ELF-1 (cell line): ENCODE measurements around the gene TMEM221.
"Not testable (repeated sequence)": the region's sequence is repeated elsewhere in the genome, so short reads cannot be mapped to it uniquely, and the experiment has no call there.

Experiments used
- DNase-seq: peaks from one replicate; pipeline ENCODE4 v3.0.0-alpha.2; 2016; ENCODE audit warnings: low read depth, low spot score

Gene TMEM221

DNA sequence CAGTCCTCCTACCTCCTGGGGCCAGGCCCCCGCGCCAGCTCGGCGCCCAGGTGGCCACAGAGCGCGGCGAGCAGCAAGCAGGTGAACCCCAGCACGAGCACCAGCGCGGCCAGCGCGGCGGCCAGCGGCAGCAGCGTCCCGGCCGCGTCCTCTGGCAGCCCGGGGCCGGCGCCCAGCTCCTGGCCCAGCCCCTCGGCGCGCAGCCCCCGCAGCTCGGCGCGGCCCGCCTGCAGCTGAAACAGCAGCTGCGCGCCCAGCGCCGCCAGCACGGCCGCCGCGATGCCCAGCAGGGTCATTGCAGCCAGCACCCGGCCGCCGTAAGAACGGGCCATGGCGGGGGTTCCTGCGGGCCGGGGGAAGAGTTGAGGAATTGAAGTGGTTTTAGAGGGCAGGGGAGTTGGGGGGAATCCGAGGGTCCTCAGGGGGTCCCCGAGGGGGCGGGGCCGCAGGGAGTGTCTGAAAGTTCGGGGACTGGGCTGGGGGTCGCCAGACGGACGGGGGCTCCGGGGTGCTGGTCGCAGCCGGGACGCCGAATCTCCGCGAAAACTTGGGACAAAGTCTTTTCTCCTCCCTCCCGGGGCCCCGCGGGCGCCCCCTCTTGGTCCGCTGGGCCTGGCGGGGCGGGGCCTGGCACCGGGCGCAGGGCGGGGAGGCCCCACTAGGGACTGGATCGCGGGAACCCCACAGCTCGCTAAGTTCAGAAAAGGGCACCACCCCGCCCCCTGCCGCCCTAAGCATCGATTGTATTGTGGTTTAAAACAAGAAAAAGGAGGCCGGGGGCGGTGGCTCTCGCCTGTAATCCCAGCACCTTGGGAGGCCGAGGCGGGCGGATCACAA, at the start of gene TMEM221:
Gene TMEM221 (minus strand): TSS at position 538 of the 837 bp plus-strand sequence. CDS start 206 bp downstream, at position 332.
- DNase-seq, result peak; percentile 38

DNA sequence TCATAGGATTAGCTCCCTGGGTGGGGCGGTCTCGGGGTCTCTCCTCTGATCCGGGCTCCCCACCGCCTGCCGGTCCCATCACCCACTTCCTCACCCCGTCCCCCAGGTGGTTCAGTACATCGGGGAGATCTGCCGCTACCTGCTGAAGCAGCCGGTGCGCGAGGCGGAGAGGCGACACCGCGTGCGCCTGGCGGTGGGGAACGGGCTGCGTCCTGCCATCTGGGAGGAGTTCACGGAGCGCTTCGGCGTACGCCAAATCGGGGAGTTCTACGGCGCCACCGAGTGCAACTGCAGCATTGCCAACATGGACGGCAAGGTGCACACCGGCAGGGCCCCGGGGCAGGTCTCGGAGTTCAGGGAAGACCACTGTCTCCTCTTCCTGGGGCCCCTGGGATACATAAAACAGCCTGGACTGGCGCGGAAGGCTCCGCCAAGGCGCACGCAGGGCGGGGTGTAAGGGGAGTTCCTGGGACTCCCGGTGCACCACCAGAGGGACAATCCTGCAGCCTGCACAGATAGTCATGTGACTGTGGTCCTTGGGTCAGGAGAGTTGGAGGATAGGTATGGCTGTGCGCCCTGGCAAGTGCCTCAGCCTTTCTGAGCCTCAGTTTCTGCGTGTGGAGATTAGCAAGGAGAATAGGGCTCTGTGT, 48.8 kb upstream of the TMEM221 start:
- DNase-seq, result peak; percentile 63

DNA sequence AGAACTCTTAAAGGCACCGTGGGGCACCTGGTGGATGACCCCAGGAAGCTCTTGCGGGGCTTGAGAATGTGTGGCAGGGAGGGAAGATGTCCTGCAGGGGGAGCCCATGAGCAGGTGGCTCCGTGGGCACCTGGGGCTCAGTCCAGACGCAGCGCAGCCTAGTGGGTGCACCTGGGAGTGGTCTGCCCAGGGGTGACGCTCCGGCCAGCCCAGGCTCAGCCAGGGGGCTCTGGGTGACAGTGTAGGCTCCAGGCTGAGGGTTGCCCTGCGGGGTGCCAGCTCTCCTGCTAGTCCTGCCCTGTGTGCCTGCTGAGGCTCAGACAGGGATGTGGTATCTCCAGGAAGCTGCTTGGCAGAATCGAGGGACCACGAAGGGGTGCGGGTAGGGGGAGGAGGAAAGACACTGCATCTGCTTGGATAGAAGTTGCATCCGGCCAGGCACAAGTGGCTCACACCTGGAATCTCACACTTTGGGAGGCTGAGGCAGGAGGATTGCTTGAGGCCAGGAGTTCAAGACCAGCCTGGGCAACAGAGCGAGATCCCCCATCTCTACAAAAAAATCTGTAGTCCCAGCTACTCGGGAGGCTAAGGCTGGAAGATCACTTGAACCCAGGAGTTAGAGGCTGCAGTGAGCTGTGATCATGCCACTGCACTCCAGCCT, 48.0 kb upstream of the TMEM221 start:
- DNase-seq, result peak; percentile 94

DNA sequence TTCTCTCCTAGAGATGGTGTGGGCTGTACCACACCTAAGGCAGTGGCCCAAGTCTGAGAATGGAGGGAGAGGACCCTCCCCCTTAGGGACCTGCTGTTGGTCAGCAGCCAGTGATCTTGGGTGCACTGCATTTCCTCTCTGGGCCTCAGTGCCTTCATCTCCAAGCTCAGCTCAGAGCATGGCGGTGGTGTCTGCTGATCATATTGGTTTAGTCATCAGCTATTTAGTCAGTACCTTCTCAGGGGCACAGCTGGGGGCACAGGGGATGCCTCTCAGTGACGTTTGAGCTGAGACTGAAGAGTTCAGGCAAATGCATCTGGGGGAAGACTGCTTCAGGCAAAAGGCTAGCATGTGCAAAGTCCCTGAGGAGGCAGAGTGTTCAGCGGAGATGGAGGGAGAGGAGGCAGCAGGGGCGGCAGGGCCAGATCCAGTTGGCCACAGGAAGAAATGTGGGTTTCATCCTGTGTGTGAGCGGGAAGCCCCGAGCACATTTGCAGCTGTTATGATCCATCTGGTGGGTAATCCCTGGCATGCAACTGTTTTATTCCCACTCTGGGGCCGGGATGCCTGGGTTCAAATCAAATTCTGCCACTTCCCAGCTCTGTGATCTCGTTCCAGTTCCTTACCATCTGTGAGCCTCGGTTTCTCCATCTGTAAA, 47.3 kb upstream of the TMEM221 start:
- DNase-seq, result no peak

DNA sequence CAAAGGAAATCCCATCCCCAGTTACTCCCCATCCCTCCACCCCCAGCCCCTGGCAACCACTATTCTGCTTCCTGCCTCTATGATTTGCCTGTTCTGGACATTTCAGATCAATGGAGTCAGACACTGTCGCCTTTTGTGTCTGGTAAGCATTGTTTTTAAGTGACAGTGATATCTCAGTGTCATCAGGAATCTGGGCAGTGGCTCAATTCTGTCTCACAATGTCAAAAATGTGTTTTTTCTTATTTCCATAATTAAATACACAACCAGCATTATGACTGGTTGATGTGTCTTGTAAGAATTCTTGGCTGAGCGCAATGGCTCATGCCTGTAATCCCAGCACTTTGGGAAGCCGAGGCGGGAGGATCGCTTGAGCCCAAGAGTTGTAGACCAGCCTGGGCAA, 42.8 kb upstream of the TMEM221 start:
- no peak for DNase-seq

DNA sequence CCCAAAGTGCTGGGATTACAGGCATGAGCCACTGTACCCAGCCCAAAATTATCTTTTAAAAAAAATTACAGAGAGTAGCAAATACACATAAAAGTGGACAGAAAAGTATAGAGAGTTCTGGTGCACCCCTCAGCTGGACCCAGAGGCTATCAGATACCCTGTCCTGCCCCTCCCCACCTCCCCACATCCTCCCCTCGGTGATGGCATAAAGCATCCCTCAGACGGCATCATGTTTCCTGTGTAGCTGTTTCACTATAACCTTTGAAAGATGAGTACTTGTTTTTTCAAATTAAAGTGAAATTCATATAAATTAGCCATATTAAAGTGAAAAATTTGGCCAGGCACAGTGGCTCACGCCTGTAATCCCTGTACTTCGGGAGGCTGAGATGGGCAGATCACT, 41.9 kb upstream of the TMEM221 start:
- no peak for DNase-seq

DNA sequence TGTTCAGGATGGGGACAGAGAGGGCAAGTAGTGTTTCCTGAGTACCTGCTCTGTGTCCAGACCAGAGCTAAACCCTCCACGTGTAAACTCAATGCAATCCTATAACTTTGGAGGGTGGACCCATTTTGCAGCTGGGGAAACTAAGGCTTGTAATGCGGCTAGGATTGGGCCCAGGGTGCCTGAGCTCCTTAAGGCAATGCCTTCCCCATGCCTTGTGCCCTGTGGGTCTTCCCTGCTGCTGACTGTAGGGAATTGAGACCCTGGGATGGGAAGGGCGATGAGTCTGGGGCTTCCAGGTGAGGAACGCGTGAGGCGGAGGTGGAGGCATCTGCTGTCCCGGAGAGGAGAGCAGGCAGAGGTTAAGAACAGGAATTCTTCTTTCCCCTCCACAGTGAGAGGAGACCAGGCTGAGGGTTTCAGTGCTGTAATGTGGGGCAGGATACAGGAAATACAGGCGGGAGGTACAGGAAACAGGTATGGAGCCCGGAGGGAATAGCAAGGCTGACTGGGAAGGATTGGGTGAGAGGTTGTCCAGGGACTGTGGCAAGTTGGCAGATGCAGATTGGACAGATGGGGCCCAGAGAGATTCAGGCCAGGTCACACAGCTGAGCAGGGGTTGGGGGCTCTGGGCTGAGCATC, 41.0 kb upstream of the TMEM221 start:
- no peak for DNase-seq

DNA sequence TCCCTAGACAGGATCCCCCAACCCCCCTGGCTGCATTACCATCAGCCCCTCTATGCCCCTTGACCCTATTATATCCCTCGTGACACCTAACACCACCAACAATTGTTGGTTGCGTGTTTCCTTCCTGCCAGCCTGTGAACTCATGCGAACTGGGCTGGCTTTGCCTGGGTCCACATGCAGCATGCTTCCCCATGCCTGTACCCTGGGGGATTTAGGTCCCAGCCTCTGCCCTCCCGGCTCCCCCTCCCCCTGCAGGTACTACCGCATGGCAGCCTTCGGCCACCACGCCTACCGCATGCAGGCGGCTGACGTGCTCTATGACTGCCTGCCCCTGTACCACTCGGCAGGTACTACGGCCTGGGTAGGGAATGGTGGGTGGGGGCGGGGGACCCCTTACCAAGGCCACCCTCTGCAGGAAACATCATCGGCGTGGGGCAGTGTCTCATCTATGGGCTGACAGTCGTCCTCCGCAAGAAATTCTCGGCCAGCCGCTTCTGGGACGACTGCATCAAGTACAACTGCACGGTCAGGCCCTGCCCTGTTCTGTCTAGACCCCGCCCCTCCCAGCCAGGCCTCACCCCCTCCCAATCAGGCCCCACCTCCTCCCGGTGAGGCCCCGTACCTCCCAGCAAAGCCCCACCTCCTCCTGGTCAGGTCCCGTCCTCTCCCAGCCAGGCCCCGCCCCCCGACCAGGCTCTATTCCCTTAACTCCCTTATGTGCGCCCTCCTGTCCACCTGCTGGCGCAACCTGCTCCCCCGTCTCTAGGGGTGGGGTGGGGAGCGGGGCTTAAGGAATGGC, 40.3 kb upstream of the TMEM221 start:
- DNase-seq, result peak; percentile 93

DNA sequence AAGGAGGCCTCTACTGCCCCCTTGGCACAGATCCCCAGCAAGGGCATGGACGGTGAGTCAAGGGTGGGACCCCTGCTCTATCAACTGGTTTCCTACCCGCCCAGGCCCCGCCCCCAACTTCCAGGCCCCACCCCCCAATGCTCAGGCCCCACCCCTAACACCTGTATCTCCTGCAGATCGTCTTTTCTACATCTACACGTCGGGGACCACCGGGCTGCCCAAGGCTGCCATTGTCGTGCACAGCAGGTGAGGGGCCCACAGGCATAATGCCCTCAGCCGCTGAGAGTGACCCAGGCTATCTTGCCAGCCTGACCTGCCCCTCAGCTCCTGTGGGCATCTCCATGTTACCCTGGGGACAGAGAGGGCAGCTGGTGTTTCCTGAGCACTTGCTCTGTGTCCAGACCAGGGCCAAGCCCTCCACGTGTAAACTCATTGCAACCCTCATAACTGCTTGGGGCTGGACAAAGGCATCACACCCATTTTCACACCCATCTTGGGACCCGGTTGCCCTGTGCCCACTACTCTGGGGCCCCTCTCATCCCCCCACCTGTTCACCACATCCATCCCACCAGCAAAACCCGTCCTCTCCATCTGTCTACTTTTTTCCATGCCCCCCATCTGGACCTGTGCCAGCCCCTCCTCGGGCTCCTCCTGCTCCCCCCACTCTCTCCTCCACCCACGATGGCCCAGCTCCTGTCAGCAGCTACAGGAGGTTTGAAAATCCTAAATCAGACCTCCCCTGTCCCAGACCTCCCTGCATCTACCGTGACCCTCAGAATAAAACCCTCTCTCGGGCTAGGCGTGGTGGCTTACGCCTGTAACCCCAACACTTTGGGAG, 39.0 kb upstream of the TMEM221 start:
- DNase-seq, result no peak

DNA sequence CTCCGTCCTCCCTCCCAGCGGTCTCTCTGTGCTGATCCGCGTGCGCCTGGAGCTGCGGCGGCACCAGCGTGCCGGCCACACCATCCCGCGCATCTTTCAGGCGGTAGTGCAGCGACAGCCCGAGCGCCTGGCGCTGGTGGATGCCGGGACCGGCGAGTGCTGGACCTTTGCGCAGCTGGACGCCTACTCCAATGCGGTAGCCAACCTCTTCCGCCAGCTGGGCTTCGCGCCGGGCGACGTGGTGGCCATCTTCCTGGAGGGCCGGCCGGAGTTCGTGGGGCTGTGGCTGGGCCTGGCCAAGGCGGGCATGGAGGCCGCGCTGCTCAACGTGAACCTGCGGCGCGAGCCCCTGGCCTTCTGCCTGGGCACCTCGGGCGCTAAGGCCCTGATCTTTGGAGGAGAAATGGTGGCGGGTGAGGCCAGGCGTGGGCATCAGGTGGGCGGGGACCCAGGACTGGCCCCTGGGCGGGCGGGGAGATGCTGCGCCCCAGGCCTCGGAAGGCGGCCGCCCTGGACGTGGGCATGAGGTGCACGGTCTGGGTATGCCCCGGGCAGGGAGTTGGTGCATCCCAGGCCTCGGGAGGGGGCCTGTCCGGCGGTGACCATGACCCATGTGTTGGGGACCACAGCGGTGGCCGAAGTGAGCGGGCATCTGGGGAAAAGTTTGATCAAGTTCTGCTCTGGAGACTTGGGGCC, 38.2 kb upstream of the TMEM221 start:
- no peak for DNase-seq

DNA sequence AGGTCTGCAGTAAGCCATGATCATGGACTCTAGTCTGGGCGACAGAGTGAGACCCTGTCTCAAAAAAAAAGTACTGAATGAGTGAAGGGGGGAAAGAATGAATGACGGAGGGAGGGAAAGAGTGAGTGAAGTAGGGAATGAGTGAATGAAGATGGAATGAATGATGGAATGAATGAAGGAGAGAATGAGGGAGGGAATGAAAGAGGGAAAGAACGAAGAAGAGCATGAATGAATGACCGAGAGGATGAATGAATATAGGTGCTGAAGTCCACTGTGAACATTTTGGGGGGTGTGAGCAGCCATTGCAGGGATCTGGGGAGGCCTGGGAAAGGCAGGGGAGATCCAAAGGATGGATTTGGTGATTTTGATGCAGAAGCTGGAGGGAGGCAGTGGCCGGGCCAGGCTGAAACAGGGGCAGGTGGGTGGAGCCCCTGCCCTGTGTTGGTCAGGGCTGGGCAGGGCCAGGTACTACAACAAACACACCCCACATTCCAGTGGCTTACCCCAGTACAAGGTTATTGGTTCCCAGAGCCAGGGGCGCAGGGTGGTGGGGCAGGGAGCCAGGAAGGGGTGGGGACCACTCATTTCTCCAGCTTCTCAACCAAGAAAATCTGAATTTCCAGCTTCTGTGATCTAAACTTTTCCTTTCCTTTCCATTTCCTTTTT, 36.2 kb upstream of the TMEM221 start:
- no peak for DNase-seq

DNA sequence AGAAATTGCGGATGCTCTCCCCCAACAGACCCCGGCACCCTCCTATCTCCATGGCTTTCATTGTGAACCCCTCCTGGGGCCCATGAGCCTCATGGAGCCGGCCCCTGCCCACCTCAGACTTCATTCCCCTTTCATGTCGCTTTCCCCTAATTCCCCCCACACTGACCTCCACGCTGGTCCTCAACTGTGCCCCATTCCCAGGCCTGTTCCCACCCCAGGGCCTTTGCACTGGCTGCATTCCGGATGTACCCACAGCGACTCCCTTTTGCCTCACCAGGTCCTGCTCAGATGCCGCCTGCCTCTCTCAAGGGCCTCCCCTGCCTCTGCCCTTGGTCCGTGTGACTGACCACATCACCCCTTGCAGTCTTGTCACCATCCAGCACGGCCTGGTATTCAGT, 35.1 kb upstream of the TMEM221 start:
- no peak for DNase-seq

DNA sequence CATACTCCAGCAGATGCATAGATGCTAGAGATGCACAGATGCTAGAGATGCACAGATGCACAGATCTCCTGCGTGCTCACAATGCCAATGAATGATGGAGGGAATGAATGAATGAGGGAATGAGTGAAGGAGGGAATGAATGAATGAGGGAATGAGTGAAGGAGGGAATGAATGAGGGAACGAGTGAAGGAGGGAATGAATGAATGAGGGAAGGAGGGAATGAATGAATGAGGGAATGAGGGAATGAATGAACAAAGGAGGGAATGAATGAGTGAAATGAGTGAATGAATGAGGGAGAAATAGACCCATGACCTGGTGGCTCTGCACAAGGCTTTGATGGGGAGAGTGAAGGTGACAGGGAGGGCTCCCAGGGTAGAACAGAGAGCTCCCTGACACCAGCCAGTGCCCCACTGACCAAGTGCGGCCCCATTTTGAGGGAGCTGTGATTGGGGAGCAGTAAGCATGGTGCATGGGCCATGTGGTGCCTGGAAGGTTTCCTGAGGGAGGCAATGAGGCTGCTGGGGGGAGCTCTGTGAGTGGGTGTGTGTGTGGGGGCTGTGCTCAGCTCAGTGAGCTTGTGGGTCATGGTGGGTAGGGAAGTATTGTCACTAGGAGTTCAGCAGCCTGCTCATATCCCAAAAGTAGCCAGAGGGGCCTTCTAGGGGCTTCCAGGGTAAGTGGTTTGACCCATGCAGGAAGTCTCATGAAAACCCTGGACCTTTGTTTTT, 34.6 kb upstream of the TMEM221 start:
- DNase-seq, result no peak

DNA sequence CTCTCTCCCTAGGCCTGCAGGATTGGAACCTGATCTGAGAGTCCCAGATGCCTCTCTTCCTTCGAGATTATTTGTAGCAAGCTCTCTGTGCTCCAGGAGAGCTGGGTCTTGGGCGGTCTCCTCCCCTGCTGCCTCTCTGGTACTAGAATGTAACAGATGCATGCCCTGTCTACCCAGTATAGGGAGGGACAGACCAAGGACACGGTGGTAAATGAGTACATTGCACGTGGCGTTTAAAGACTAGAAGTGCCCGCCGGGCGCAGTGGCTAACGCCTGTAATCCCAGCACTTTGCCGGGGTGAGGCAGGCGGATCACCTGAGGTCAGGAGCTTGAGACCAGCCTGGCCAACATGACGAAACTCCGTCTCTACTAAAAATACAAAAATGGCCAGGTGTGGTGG, 33.5 kb upstream of the TMEM221 start:
- no peak for DNase-seq

DNA sequence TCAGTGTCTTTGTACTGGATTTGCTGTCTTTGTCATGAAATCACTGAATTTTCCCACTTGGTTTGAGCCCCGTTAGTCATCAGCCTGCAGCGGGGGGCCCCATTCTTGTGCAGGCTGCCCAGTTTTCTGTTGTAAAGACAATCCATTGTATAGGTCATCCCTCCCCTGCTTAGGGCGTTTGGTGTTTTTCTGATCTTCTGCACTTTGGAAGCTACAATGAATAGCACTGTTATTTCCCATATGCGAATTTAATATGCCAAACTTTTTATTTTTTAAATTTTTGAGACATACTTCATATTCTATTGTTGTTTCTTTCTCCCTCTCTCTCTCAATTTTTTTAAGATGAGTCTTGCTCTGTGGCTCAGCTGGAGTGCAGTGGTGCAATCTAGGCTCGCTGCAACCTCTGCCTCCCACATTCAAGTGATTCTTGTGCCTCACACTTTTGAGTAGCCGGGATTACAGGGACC, 30.9 kb upstream of the TMEM221 start:
- DNase-seq, result no peak

DNA sequence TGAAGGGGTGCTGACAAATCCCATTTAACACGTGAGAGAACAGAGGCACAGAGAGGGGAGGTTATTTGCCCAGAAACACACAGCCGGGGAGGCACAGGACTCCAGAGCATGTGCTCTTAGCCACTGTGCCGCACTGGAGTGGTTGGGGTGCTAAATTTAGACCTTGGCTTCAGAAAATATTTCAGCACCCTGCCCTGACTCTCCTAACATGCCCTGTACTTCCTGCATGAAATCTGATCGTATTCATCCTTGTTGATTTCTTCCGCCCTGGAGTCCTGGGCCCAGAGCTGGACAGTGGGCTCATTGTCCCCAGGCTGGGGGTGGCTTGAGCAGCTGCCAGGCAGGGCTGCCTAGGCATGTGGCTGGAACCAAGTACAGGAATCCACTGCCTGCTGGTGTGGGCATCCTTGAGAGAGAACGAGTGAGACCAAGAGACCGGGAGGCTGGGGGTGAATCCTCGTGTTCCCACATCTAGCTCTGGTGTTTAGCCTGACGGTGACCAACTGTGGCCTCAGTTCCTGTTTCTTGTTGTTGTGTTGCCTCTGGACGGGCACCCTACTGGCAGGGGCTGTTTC, 27.2 kb upstream of the TMEM221 start:
- DNase-seq, result no peak

DNA sequence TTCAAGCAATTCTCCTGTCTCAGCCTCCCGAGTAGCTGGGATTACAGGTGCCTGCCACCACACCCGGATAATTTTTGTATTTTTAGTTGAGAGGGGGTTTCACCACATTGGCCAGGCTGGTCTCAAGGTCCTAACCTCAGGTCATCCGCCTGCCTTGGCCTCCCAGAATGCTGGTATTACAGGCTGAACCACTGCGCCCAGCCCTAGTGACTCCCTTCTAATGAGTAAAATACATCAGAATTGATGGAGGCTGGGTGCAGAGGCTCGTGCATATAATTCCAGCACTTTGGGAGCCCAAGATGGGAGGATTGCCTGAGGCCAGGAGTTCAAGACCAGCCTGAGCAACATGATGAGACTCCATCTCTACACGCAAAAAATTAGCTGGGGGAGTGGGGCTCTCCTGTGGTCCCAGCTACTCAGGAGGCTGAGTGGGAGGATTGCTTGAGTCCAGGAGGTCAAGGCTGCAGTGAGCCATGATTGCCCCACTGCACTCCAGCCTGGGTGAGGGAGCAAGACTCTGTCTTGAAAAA, 26.6 kb upstream of the TMEM221 start:
- not testable (repeated sequence) for DNase-seq
